Ascending aorta (tissue), 2 donors: ENCODE measurements around the gene CYP4F11. TPM values are rescaled to one million over a fixed set of nuclear protein-coding genes. Genes with fewer than 3 reads are reported as not detected.

ENCODE experiments used
- DNase-seq, 2 donors: peaks; one replicate each; pipeline ENCODE4 v3.0.0-alpha.2; 2019; ENCODE audit warnings: low spot score in 2 of 2
- H3K27ac ChIP-seq, 2 donors: fragments of 200-600 bp; sonication (generic); one replicate each; pipeline ENCODE4 v1.5.1; 2016 to 2017; ENCODE audit warnings: mild to moderate bottlenecking in 1 of 2
- H3K27me3 ChIP-seq: fragments of 200-600 bp; sonication (generic); one replicate; pipeline ENCODE4 v1.5.1; 2017
- H3K36me3 ChIP-seq, 2 donors: fragments of 200-600 bp; sonication (generic); one replicate each; pipeline ENCODE4 v1.5.1; 2016
- H3K4me1 ChIP-seq, 2 donors: fragments of 200-600 bp; sonication (generic); one replicate each; pipeline ENCODE4 v1.5.1; 2016 to 2017; ENCODE audit warnings: mild to moderate bottlenecking in 1 of 2
- H3K4me3 ChIP-seq, 2 donors: fragments of 200-600 bp; sonication (generic); one replicate each; pipeline ENCODE4 v1.5.1; 2016 to 2017; ENCODE audit warnings: mild to moderate bottlenecking in 1 of 2
- H3K9me3 ChIP-seq, 2 donors: fragments of 200-600 bp; sonication (generic); one replicate each; pipeline ENCODE4 v1.5.1; 2016
- intact Hi-C: fragments of 100-400 bp; cut with DNase I; formaldehyde crosslinking; loops from one replicate; pipeline ENCODE4 v1.15.1; 2023
- total RNA-seq: library from RNA; depleted of rRNA; stranded (reverse); fragments of >200 nt; gene quantifications from one replicate; pipeline ENCODE4 v1.1.0, GENCODE V29; 2016
- TF ChIP-seq, protein P1 (sequence below), 3 experiments: fragments of 200-600 bp in 2 of 3; fragments of 450-650 bp in 1 of 3; sonication (generic) in 2 of 3; IDR thresholded peaks; one replicate each; pipeline ENCODE4 v1.5.1; 2016 to 2019; ENCODE audit warnings: antibody characterized with exemption in 3 of 3, mild to moderate bottlenecking in 1 of 3, moderate library complexity in 1 of 3

Gene CYP4F11
- total RNA-seq, 1 donor from 2014 or later: 0.75 TPM

- DNase-seq: no peak
- H3K36me3 ChIP-seq: no peaks in the 10 kb centered on the region
- TF ChIP-seq, protein P1, sequence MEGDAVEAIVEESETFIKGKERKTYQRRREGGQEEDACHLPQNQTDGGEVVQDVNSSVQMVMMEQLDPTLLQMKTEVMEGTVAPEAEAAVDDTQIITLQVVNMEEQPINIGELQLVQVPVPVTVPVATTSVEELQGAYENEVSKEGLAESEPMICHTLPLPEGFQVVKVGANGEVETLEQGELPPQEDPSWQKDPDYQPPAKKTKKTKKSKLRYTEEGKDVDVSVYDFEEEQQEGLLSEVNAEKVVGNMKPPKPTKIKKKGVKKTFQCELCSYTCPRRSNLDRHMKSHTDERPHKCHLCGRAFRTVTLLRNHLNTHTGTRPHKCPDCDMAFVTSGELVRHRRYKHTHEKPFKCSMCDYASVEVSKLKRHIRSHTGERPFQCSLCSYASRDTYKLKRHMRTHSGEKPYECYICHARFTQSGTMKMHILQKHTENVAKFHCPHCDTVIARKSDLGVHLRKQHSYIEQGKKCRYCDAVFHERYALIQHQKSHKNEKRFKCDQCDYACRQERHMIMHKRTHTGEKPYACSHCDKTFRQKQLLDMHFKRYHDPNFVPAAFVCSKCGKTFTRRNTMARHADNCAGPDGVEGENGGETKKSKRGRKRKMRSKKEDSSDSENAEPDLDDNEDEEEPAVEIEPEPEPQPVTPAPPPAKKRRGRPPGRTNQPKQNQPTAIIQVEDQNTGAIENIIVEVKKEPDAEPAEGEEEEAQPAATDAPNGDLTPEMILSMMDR (IDR thresholded peaks at IDR 0.05): no peak
- intact Hi-C loops: no loop called here
- no peak overlapping the region for H3K27ac ChIP-seq
- no peaks in the 10 kb centered on the region for H3K9me3 ChIP-seq
- H3K27me3 ChIP-seq: no peaks in the 10 kb centered on the region
- H3K4me3 ChIP-seq: no peak overlapping the region
- no peaks in the 10 kb centered on the region for H3K4me1 ChIP-seq
Observed at GRCh38 chr19:15862444-15862843, 71.9 kb downstream of the CYP4F11 start.

Other genes starting within 250 kb of the CYP4F11 start
- gene OR10H2, start 206.5 kb downstream of the CYP4F11 start, total RNA-seq: not detected
- not detected for gene OR10H3, start 196.5 kb downstream of the CYP4F11 start, total RNA-seq
- not detected for gene OR10H5, start 146.9 kb downstream of the CYP4F11 start, total RNA-seq
- gene OR10H1, start 118.9 kb downstream of the CYP4F11 start, total RNA-seq: not detected
- gene CYP4F2, start 36.5 kb downstream of the CYP4F11 start, total RNA-seq: 83.0 TPM
- gene OR10H4, start 14.5 kb upstream of the CYP4F11 start, total RNA-seq: not detected
- 619 TPM for gene TPM4, start 142.0 kb upstream of the CYP4F11 start, total RNA-seq
- gene RAB8A, start 177.4 kb upstream of the CYP4F11 start, total RNA-seq: 35.1 TPM
- not detected for gene HSH2D, start 209.2 kb upstream of the CYP4F11 start, total RNA-seq
- not detected for gene CIB3, start 239.0 kb upstream of the CYP4F11 start, total RNA-seq